A549 (cell line): ENCODE data around the gene HDAC5. TPM values are rescaled to one million over a fixed set of nuclear protein-coding genes. Genes with fewer than 3 reads are reported as not detected.
"Not testable (repeated sequence)": the region's sequence is repeated elsewhere in the genome, so short reads cannot be mapped to it uniquely, and the experiment has no call there.

ENCODE experiments used
- ATAC-seq, 2 experiments: fragments of 200-7000 bp in 1 of 2; fragments of >200 bp in 1 of 2; cut with Nextera tagmentation in 1 of 2; cut with Tn5 transposase in 1 of 2; 3 replicates each; pipeline versions ENCODE4 v1.8.0 to v1.9.1; 2018 to 2020; ENCODE audit warnings: mild to moderate bottlenecking in 1 of 2, moderate library complexity in 1 of 2
- CTCF ChIA-PET: fragments of 300-600 bp; sonication (Branson Sonifier 250); formaldehyde crosslinking; extraction: SDS; loops from one replicate; lab custom pipeline; 2021; ENCODE audit warnings: antibody characterized with exemption, inconsistent platforms; lab: Yijun Ruan, JAX
- POLR2A ChIA-PET: fragments of 350-600 bp; formaldehyde crosslinking; extraction: SDS; loops from one replicate; lab custom pipeline; 2021; ENCODE audit warnings: antibody characterized with exemption, inconsistent platforms; lab: Yijun Ruan, JAX
- DNase-seq, 2 experiments: peaks; one replicate each; pipeline versions ENCODE4 v3.0.0 to v3.0.0-alpha.2; 2011 to 2016; ENCODE audit warnings: low read depth in 1 of 2, low spot score in 1 of 2
- FAIRE-seq: peaks from 2 replicates; lab custom pipeline; 2011; peaks lifted over from hg19 to GRCh38; lab: Jason Lieb, UNC
- H3K27ac ChIP-seq, 2 experiments: fragments of >200 bp; sonication (Bioruptor Twin); formaldehyde crosslinking; 3 replicates each; pipeline ENCODE4 v1.5.1; 2016 to 2017
- H3K4me1 ChIP-seq: fragments of >200 bp; sonication (Bioruptor Twin); formaldehyde crosslinking; 3 replicates; pipeline ENCODE4 v1.6.1; 2016
- H3K4me2 ChIP-seq: fragments of >200 bp; sonication (Bioruptor Twin); formaldehyde crosslinking; 3 replicates; pipeline ENCODE4 v1.6.1; 2016
- H3K4me3 ChIP-seq: fragments of >200 bp; sonication (Bioruptor Twin); formaldehyde crosslinking; 3 replicates; pipeline ENCODE4 v1.5.1; 2016
- H3K9me3 ChIP-seq: fragments of >200 bp; sonication (Bioruptor Twin); formaldehyde crosslinking; 3 replicates; pipeline ENCODE4 v1.6.1; 2016
- ATOH8 ChIP-seq: fragments of 250-450 bp; sonication (Bioruptor Pico); IDR thresholded peaks from 2 replicates; pipeline ENCODE4 v1.5.0; 2020; ENCODE audit warnings: low read depth, mild to moderate bottlenecking, moderate library complexity
- BCL3 ChIP-seq: fragments of >200 bp; sonication (Bioruptor Twin); formaldehyde crosslinking; IDR thresholded peaks from 3 replicates; pipeline ENCODE4 v1.6.1; 2016
- CHD2 ChIP-seq: fragments of 150-350 bp; IDR thresholded peaks from 2 replicates; pipeline ENCODE4 v1.6.1; 2014; ENCODE audit warnings: low read length; ENCODE audit not compliant: partially characterized antibody
- ELK1 ChIP-seq: fragments of 150-350 bp; IDR thresholded peaks from 2 replicates; pipeline ENCODE4 v1.6.1; 2014; ENCODE audit warnings: low read depth, mild to moderate bottlenecking, low read length
- FOSB ChIP-seq: fragments of 250-450 bp; sonication (Bioruptor Pico); IDR thresholded peaks from 2 replicates; pipeline ENCODE4 v1.5.0; 2020; ENCODE audit warnings: mild to moderate bottlenecking, moderate library complexity
- FOSL2 ChIP-seq, 2 experiments: fragments of 450-650 bp in 1 of 2; fragments of >200 bp in 1 of 2; sonication (Bioruptor Twin) in 1 of 2; formaldehyde crosslinking; IDR thresholded peaks; 2 replicates each; pipeline versions ENCODE4 v1.5.0 to v1.6.1; 2016 to 2020; ENCODE audit warnings: mild to moderate bottlenecking in 1 of 2, moderate library complexity in 1 of 2
- HES2 ChIP-seq: fragments of >200 bp; sonication (Bioruptor Twin); formaldehyde crosslinking; IDR thresholded peaks from 2 replicates; pipeline ENCODE4 v1.6.1; 2016
- HMGXB4 ChIP-seq: fragments of 250-450 bp; sonication (Bioruptor Pico); IDR thresholded peaks from 2 replicates; pipeline ENCODE4 v1.5.0; 2021; ENCODE audit warnings: mild to moderate bottlenecking, moderate library complexity, borderline replicate concordance
- MAFK ChIP-seq: fragments of 450-650 bp; IDR thresholded peaks from 2 replicates; pipeline ENCODE4 v1.6.1; 2014; ENCODE audit not compliant: partially characterized antibody
- NPAS2 ChIP-seq: fragments of 250-450 bp; sonication (Bioruptor Pico); IDR thresholded peaks from 2 replicates; pipeline ENCODE4 v1.8.0; 2022; ENCODE audit warnings: mild to moderate bottlenecking, moderate library complexity, borderline replicate concordance
- PHF8 ChIP-seq: fragments of 200-600 bp; sonication (generic); IDR thresholded peaks from 2 replicates; pipeline ENCODE4 v1.6.1; 2016; ENCODE audit warnings: low read depth, mild to moderate bottlenecking, antibody characterized with exemption, moderate library complexity, borderline replicate concordance
- RNF2 ChIP-seq: fragments of 200-600 bp; sonication (generic); IDR thresholded peaks from 2 replicates; pipeline ENCODE4 v1.6.1; 2016; ENCODE audit warnings: low read depth, mild to moderate bottlenecking, antibody characterized with exemption, moderate library complexity, borderline replicate concordance
- WGBS: methylation state at CpG from one replicate; pipeline ENCODE4 v1.1.6; 2017; ENCODE audit errors: missing lambda C conversion rate; 5-methylcytosine and 5-hydroxymethylcytosine counted together
- polyA plus RNA-seq, 4 experiments: library from polyadenylated mRNA; depleted of rRNA in 3 of 4; stranded (reverse); fragments of >200 nt; fragmentation: RNase III in 1 of 4; extraction: RNeasy Plus Mini Kit Qiagen cat#74134 plus additional on column Dnase treatment in 1 of 4; gene quantifications; 2 replicates in 3 of 4; 3 replicates in 1 of 4; pipeline ENCODE4 v1.2.3, GENCODE V29; 2011 to 2017

Gene HDAC5
- polyA plus RNA-seq, 2 of the 4 experiments (the other 2 are of a cell fraction) = 3.1 to 7.1 TPM

- no peak for FAIRE-seq
- CTCF ChIA-PET = interaction anchor here (0.8 to 13.3 kb wide), 8 partner anchors 9 to 202 kb away, joined by 3 to 159 read pairs (median 4); partner anchors contain the start of gene ASB16
- no peak overlapping the region for H3K4me3 ChIP-seq
- no peak for DNase-seq
- H3K9me3 ChIP-seq = no peaks in the 10 kb centered on the region
- no peak overlapping the region; a peak in 1 of 6 replicates for H3K27ac ChIP-seq
- no peak for ATAC-seq
- H3K4me1 ChIP-seq = peaks cover 11% of the 10 kb centered on the region; the same call in 2 of the 3 replicates
- no peak for TF ChIP-seq CHD2
- TF ChIP-seq ATOH8 (CRISPR knock-in tag) = no peak
- TF ChIP-seq RNF2 = no peak
- no peak for TF ChIP-seq MAFK
- TF ChIP-seq HMGXB4 = no peak
- TF ChIP-seq HES2 = no peak
- no peak for TF ChIP-seq PHF8
- no peak for TF ChIP-seq NPAS2
- TF ChIP-seq BCL3 = no peak
- H3K4me2 ChIP-seq = no peak overlapping the region
- 45% methylated on average over 2 of the region's 2 CpGs for WGBS
- POLR2A ChIA-PET = no interaction called here
Observed at GRCh38 chr17:44146375-44147346, 23.2 kb upstream of the HDAC5 start.

GRCh38 chr17:44144966-44145739, 21.7 kb upstream of the HDAC5 start:
- H3K4me1 ChIP-seq = peaks cover 14% of the 10 kb centered on the region; the same call in 2 of the 3 replicates
- DNase-seq (no peak), FAIRE-seq (no peak), ATAC-seq (no peak)
- no peak for TF ChIP-seq FOSL2 (IDR thresholded peaks at IDR 0.05)
- peak; percentile 47; the same call in 1 of the 2 replicates for TF ChIP-seq FOSL2 (CRISPR knock-in tag; IDR thresholded peaks at IDR 0.05)
- no peak for TF ChIP-seq FOSB
- no peak for TF ChIP-seq ELK1
- H3K9me3 ChIP-seq = no peaks in the 10 kb centered on the region
- H3K4me3 ChIP-seq = no peak overlapping the region
- 77% methylated on average over 7 of the region's 7 CpGs for WGBS
- H3K27ac ChIP-seq = no peak overlapping the region; a peak in 1 of 6 replicates
- POLR2A ChIA-PET = no interaction called here
- CTCF ChIA-PET = interaction anchor here (0.8 to 13.3 kb wide), 10 partner anchors 17 to 389 kb away, joined by 3 to 159 read pairs (median 4); partner anchors contain the start of genes ASB16 and HDAC5
- no peak overlapping the region for H3K4me2 ChIP-seq

GRCh38 chr17:44143921-44144320, 20.5 kb upstream of the HDAC5 start:
- POLR2A ChIA-PET, H3K4me3 ChIP-seq, ATAC-seq, FAIRE-seq, H3K4me2 ChIP-seq, H3K9me3 ChIP-seq, DNase-seq, H3K27ac ChIP-seq: not testable (repeated sequence)
- 88% methylated on average over 8 of the region's 8 CpGs for whole genome bisulfite sequencing
- CTCF ChIA-PET = interaction anchor here (0.9 to 13.3 kb wide), 7 partner anchors 9 to 60 kb away, joined by 3 to 159 read pairs (median 8); partner anchors contain the start of gene ASB16
- peaks cover 17% of the 10 kb centered on the region for H3K4me1 ChIP-seq
